ENCODE results near the gene IMP4.

Gene IMP4

GRCh38 chr2:130342533-130343275 is at the start of gene IMP4:
IMP4 (plus strand) TSS chr2:130342897; CDS start chr2:130342933, 36 bp downstream.
- Histone ChIP-seq H3K9me3 (no peaks in the 10 kb centered on the region), H3K4me1 (ENCODE audit: control insufficient read depth in 1 of 2, insufficient read depth in 1 of 2, low read depth in 1 of 2, low read length in 1 of 2) (peaks cover 33 to 42% of the 10 kb centered on the region in 2 experiments), H3K36me3 (peaks cover 40% of the 10 kb centered on the region), H3K27ac (peak within 1 kb of the TSS; percentile 92), H3K27me3 (no peaks in the 10 kb centered on the region), H3K4me3 (ENCODE audit: low read depth in 1 of 2, low read length in 1 of 2) (peak within 1 kb of the TSS; percentile 88 to 91)
- TF ChIP-seq CTCF (IDR thresholded peaks at IDR 0.05), result no peak

GRCh38 chr2:130300258-130300969 is 42.3 kb upstream of the IMP4 start:
- Histone ChIP-seq H3K27me3 (peaks cover 46% of the 10 kb centered on the region), H3K4me1 (ENCODE audit: control insufficient read depth in 1 of 2, insufficient read depth in 1 of 2, low read depth in 1 of 2, low read length in 1 of 2) (no peaks in the 10 kb centered on the region), H3K4me3 (ENCODE audit: low read depth in 1 of 2, low read length in 1 of 2) (no peak overlapping the region), H3K9me3 (no peaks in the 10 kb centered on the region), H3K27ac (no peak overlapping the region), H3K36me3 (no peaks in the 10 kb centered on the region)
- no peak for TF ChIP-seq CTCF (IDR thresholded peaks at IDR 0.05)

- Histone ChIP-seq H3K4me1 (ENCODE audit: control insufficient read depth in 1 of 2, insufficient read depth in 1 of 2, low read depth in 1 of 2, low read length in 1 of 2) (no peaks in the 10 kb centered on the region), H3K4me3 (ENCODE audit: low read depth in 1 of 2, low read length in 1 of 2) (no peak overlapping the region), H3K36me3 (no peaks in the 10 kb centered on the region), H3K9me3 (no peaks in the 10 kb centered on the region), H3K27ac (no peak overlapping the region), H3K27me3 (peaks cover 47% of the 10 kb centered on the region)
- TF ChIP-seq CTCF (IDR thresholded peaks at IDR 0.05), result no peak
Measured at GRCh38 chr2:130300970-130301348, 41.7 kb upstream of the IMP4 start.

- H3K27me3 ChIP-seq, result peaks cover 36% of the 10 kb centered on the region
- H3K27ac ChIP-seq, result no peak overlapping the region
- no peaks in the 10 kb centered on the region for H3K4me1 ChIP-seq (ENCODE audit: control insufficient read depth in 1 of 2, insufficient read depth in 1 of 2, low read depth in 1 of 2, low read length in 1 of 2)
- H3K9me3 ChIP-seq, result no peaks in the 10 kb centered on the region
- H3K36me3 ChIP-seq, result no peaks in the 10 kb centered on the region
- no peak for TF ChIP-seq CTCF (IDR thresholded peaks at IDR 0.05)
- no peak overlapping the region for H3K4me3 ChIP-seq (ENCODE audit: low read depth in 1 of 2, low read length in 1 of 2)
Measured at GRCh38 chr2:130302164-130302886, 40.4 kb upstream of the IMP4 start.

- Histone ChIP-seq H3K27ac (no peak overlapping the region), H3K36me3 (no peaks in the 10 kb centered on the region), H3K4me1 (ENCODE audit: control insufficient read depth in 1 of 2, insufficient read depth in 1 of 2, low read depth in 1 of 2, low read length in 1 of 2) (no peaks in the 10 kb centered on the region), H3K4me3 (ENCODE audit: low read depth in 1 of 2, low read length in 1 of 2) (no peak overlapping the region), H3K9me3 (no peaks in the 10 kb centered on the region), H3K27me3 (peaks cover 36% of the 10 kb centered on the region)
- TF ChIP-seq CTCF (IDR thresholded peaks at IDR 0.05), result no peak
Measured at GRCh38 chr2:130303169-130303568, 39.5 kb upstream of the IMP4 start.
